IPS-18a (cell line): Measurements from ENCODE around the gene PODN.

Experiments
- H3K27ac ChIP-seq: one replicate; pipeline ENCODE4 v1.5.1; 2013; ENCODE audit warnings: low read length
- H3K27me3 ChIP-seq: one replicate; pipeline ENCODE4 v1.6.1; 2013; ENCODE audit warnings: mild to moderate bottlenecking, low read length; ENCODE audit not compliant: control insufficient read depth, insufficient read depth
- H3K36me3 ChIP-seq: one replicate; pipeline ENCODE4 v1.6.1; 2013; ENCODE audit warnings: low read depth, low read length; ENCODE audit not compliant: control insufficient read depth
- H3K4me1 ChIP-seq: one replicate; pipeline ENCODE4 v1.6.1; 2013; ENCODE audit warnings: low read depth, low read length; ENCODE audit not compliant: control insufficient read depth
- H3K4me3 ChIP-seq: one replicate; pipeline ENCODE4 v1.5.1; 2013; ENCODE audit warnings: low read length
- H3K9ac ChIP-seq: one replicate; pipeline ENCODE4 v1.6.1; 2013; ENCODE audit warnings: mild to moderate bottlenecking, low read length, moderate library complexity
- H3K9me3 ChIP-seq: one replicate; pipeline ENCODE4 v1.6.1; 2013; ENCODE audit warnings: low read depth, low read length; ENCODE audit not compliant: control insufficient read depth

Gene PODN

DNA sequence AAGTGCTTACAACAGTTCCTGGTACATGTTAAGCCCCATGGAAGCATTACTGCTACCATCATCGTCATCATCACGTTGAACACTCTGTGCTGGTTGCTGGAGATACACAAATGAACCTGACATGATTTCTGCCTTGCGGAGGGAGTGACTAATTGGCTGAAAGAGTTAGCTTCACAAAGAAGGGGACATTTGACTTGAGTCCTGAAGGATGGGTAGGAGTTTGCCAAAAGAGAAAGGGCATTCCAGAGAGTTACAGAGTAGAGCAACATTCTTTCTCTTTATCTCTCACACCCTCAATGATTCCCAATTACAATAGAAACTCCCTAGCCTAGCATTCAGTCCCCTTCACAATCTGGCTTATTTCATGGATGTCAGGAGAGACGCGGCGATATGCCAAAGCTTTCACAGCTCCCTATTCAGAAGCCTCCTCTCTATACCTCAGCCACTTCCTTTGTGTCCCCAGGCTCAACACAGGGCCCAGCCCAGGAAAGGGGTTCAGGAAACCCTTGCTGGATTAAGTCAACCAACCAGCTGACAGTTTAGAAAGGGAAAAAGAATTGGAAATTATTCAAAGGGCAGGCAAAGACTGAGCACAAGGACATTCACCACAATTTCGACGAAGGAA is 42.4 kb downstream of the PODN start:
- Histone ChIP-seq H3K4me1 (no peaks in the 10 kb centered on the region), H3K27ac (no peak overlapping the region), H3K27me3 (no peaks in the 10 kb centered on the region)

DNA sequence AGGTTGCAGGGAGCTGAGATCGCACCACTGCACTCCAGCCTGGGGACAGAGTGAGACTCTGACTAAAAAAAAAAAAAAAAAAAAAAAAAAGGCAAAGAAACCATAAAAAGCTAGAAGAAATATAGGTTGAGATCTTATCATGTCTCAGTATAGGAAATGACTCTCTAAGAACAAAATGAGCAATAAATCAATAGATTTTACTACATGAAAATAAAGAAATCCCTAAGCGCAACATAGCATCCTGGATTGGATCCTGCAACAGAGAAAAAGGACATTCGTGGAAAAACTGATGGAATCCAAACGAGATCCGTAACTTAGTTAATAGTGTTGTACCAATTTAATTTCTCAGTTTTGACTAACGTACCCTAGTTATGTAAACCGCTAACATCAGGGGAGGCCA is 45.1 kb downstream of the PODN start:
- Histone ChIP-seq H3K36me3 (no peaks in the 10 kb centered on the region), H3K9ac (no peak overlapping the region), H3K9me3 (no peaks in the 10 kb centered on the region), H3K4me1 (no peaks in the 10 kb centered on the region), H3K27me3 (no peaks in the 10 kb centered on the region), H3K27ac (no peak overlapping the region), H3K4me3 (no peak overlapping the region)

More for the DNA sequence above, 42.4 kb downstream of the PODN start:
- H3K9ac ChIP-seq = no peak overlapping the region
- H3K36me3 ChIP-seq = no peaks in the 10 kb centered on the region
- no peaks in the 10 kb centered on the region for H3K9me3 ChIP-seq
- no peak overlapping the region for H3K4me3 ChIP-seq

DNA sequence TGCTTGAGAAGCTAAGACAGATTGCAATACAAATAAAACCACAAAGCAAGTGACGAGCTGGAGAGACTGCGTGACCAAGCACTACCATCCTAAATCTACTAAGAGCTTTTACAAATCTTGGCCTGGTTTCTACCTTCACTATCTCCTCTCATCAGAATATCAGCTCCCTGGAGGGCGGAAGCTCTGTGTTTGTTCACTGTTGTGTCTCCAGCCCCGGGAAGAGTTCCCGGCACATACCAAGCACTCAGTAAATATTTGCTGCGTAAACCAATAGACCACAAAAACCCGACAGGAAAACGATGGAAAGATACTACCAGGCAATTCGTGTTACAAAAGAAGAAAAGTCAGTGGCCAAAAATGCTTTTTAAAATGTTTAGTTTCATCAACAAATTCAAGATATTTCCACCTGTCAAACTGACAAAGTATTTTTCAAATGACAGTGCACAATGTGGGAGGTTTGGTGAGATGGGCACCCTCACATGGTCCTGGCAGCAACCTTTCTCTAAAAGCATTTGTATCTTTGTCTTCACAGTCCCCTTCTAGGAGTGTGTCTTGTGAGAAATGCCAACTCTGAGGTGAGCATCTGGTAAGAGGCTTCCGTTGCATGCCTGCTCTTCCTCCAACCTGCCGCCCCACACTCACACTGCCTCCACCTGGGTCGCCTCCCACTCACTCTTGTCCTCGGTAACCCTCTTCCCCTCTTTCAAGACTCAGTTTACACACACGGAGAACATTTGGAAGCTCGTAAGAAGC is 45.7 kb downstream of the PODN start:
- Histone ChIP-seq H3K27ac (no peak overlapping the region), H3K27me3 (no peaks in the 10 kb centered on the region), H3K9ac (no peak overlapping the region), H3K36me3 (no peaks in the 10 kb centered on the region), H3K4me3 (no peak overlapping the region), H3K4me1 (no peaks in the 10 kb centered on the region), H3K9me3 (no peaks in the 10 kb centered on the region)

DNA sequence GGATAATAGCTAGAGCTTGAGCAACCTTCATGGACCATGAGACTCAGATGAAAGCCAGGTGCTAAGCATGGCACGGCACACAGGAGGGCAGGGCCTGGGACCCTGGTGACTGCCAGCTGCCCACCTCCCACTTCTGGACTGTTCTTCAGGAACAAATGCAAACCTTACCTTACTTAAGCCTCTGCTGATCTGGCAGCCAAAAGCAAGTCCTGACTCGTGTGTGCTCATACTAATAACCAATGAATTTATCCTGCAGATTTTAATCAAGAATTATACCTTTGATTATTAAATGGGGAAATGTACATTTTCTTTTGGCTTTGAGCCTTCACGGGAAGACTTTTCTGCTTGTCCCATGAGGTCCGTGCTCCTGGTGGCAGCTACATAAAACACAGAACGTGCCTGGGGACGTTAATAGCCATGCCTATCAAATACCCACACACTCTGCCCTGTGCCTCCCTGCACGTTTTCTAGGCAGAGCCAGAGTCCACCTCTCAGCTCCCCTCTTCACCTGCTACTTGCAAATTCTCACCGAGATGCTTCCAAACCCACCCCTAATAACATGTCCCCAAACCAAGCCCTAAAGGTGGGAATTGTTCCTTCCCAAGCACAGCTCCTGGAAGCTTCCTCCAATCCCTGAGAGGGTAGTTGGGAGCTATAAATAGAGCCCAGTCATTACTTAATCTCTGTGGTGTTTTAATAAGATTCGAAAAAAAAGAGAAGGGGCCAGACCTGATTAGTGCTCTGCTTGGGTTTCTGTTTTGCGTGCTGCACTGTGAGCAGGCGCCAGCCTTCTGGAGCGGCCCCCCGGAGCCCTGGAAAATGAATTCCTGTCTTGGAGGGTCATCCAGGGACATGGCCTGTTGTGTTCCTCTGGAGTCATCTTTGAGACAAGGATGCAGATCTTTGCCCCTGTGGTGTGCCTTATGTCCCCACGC is 46.9 kb downstream of the PODN start:
- H3K27me3 ChIP-seq = no peaks in the 10 kb centered on the region
- no peak overlapping the region for H3K9ac ChIP-seq
- no peaks in the 10 kb centered on the region for H3K9me3 ChIP-seq
- H3K4me3 ChIP-seq = no peak overlapping the region
- no peak overlapping the region for H3K27ac ChIP-seq
- H3K36me3 ChIP-seq = no peaks in the 10 kb centered on the region
- H3K4me1 ChIP-seq = no peaks in the 10 kb centered on the region

DNA sequence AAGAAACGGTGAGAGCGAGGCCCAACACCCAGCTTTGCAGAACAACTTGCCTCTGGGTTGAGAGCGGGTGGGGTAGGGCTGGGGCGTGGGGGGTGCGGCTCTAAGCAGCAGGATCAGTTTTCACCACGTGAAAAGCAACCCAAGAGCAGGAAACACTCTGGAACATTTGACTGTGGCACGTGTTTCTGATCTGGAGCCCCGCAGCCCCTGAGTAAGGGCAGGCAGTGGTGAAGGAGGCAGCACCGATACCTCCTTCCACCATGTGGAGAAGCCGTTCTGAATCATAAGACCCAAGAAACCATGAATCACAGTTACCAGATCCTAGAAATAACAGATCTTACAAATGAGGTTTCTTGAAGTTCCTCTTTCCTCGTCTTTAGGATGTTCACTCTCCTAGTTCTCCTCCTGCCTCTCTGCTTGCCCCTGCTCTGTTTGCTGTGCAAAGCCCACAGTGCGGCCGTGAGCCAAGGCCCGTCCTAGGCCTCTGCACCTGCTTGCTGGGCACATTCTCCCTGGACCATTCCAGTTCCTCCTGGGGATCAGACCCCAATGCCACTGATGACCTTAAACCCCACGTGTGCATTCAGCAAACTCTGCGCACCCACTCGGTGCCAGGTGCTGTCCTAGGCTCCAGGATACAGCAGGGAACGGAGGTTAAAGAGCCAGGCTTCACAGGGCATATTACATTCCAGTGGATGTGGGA is 48.5 kb downstream of the PODN start:
- Histone ChIP-seq H3K4me1 (no peaks in the 10 kb centered on the region), H3K27ac (no peak overlapping the region), H3K27me3 (no peaks in the 10 kb centered on the region), H3K4me3 (no peak overlapping the region), H3K9ac (no peak overlapping the region), H3K36me3 (no peaks in the 10 kb centered on the region), H3K9me3 (no peaks in the 10 kb centered on the region)

DNA sequence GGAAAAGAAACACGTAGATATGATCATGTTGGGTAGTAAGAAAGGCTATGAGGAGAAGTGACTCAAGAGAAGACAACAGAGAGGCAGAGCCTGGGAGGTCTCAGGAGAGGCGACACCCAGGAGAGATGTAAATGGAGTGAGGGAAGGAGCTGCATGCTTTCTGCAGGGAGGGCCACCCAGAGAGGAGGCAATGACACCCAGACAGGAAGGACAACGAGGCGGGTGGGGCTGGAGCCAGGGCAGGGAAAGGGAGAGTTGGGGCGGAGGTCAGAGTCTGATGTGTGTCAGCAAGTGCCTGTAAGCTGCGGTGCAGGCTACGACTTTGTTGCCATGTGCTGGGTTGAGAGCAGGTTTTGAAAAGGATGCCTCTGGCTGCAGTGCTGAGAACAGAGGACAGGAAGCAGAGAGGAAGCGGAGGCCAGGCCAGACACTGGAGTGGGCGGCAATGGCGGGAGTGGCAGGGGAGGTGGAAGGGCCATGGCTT is 49.1 kb downstream of the PODN start:
- Histone ChIP-seq H3K27ac (no peak overlapping the region), H3K9ac (no peak overlapping the region)

DNA sequence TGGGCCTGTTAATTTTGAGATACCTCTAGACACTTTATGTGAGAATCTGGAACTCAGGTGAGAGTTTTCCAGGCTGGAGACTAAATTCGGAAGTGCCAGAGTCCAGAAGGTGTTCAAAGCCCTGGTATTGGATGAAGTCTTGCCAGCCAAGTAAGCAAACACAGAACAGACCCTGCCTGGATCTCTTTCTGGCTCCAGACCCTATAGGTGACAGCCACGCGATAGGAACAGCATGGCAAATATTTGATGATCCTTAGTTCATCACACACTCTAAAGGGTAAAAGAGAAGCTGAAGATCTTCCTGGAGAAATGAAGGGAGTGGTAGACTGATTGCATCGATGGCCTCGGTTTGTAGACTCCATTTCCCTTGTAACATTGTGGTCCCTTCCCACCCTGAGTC is 49.7 kb downstream of the PODN start:
- Histone ChIP-seq H3K27me3 (no peaks in the 10 kb centered on the region), H3K9me3 (no peaks in the 10 kb centered on the region), H3K36me3 (no peaks in the 10 kb centered on the region), H3K4me3 (no peak overlapping the region), H3K4me1 (peaks cover 5% of the 10 kb centered on the region), H3K27ac (no peak overlapping the region), H3K9ac (no peak overlapping the region)

More for the DNA sequence above, 49.1 kb downstream of the PODN start:
- Histone ChIP-seq H3K36me3 (no peaks in the 10 kb centered on the region), H3K4me3 (no peak overlapping the region), H3K27me3 (no peaks in the 10 kb centered on the region), H3K9me3 (no peaks in the 10 kb centered on the region), H3K4me1 (peaks cover under 1% of the 10 kb centered on the region)

DNA sequence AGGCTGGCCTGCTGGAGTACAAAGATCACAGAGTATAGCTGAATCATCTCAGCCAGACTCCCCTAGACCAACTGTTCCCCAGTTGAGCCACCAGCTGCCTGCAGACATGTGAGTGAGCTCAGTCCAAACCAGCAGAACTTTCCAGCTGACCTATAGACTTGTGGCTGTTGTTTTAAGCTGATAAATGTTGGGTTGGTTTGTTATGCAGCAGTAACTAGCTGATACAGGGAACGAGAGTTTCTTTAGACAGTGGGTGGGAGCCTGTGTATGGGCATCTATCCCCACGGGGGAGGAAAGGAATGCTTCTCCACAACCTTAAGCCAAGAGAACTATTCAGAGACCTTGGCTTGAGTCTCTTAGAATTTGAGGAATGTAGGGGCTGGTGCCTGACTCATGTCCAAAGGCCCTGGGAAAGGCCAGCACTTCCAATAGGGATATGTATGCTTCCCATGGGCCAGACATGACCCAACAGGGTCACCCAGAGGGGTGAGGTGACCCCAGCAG is 50.3 kb downstream of the PODN start:
- no peak overlapping the region for H3K27ac ChIP-seq
- no peak overlapping the region for H3K4me3 ChIP-seq
- H3K27me3 ChIP-seq = no peaks in the 10 kb centered on the region
- H3K9me3 ChIP-seq = no peaks in the 10 kb centered on the region
- no peaks in the 10 kb centered on the region for H3K36me3 ChIP-seq
- peaks cover 5% of the 10 kb centered on the region for H3K4me1 ChIP-seq
- H3K9ac ChIP-seq = no peak overlapping the region

DNA sequence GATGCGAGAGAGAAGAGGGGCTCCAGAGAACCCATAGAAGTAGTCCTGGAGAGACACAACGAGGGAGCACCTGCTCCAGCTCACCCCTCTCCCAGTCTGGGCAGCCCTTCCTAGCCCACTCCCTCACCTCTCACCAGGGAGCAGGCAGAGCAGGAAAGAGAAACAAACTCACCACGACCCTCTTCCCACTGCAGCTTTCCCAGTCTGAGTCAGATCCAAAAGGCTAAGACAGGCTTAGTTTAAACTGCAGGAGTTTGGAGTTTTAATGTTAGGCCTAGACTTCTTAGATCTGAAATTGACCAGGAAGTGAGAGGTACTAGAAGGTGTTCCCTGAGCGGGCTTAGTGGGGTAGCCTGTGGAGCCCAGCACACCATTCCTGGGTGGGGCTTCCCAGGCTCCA is 50.8 kb downstream of the PODN start:
- H3K4me1 ChIP-seq = peaks cover 5% of the 10 kb centered on the region
- H3K36me3 ChIP-seq = no peaks in the 10 kb centered on the region
- no peaks in the 10 kb centered on the region for H3K9me3 ChIP-seq
- no peak overlapping the region for H3K27ac ChIP-seq
- no peak overlapping the region for H3K9ac ChIP-seq
- H3K27me3 ChIP-seq = no peaks in the 10 kb centered on the region
- no peak overlapping the region for H3K4me3 ChIP-seq

DNA sequence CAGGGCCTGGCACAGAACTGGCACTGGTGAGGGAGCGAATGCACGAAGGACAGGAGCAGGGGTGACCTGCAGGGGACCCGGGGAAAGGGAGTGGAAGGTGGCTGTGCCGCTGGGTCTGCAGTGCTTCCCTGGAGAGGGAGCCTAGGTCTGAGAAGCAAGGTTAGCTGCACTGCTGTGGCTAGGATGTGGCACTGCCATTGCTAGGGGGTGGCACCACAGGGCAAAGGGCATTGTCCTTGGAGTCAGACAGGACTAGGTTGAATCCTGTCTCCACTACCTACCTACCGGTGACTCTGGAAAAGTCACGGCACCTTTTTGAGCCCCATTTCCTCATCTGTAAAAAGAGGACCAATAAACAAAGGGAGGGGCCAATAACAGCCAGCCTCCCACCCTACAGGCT is 52.1 kb downstream of the PODN start:
- Histone ChIP-seq H3K36me3 (no peaks in the 10 kb centered on the region), H3K27me3 (no peaks in the 10 kb centered on the region), H3K4me1 (peaks cover 5% of the 10 kb centered on the region)

More for the DNA sequence above, 52.1 kb downstream of the PODN start:
- no peak overlapping the region for H3K4me3 ChIP-seq
- H3K27ac ChIP-seq = no peak overlapping the region
- no peaks in the 10 kb centered on the region for H3K9me3 ChIP-seq
- H3K9ac ChIP-seq = no peak overlapping the region
